ENCODE data around the gene DNAH2. TPM values are rescaled to one million over a fixed set of nuclear protein-coding genes. Genes with fewer than 3 reads are reported as not detected.
A peak's percentile ranks its signal among the peaks of the same experiment; 100 is the strongest.

The DNAH2 gene
- total and polyA plus RNA-seq, 9 of the 15 experiments (the other 6 are each of a cell fraction or from before 2014, with no cell fraction given) = 0.03 TPM; not detected in 8

- TF ChIP-seq CHD4 (IDR thresholded peaks at IDR 0.05; ENCODE audit: insufficient read depth, insufficient replicate concordance, low read depth, low read length, poor library complexity, severe bottlenecking) = no peak
- TF ChIP-seq PCBP2 (IDR thresholded peaks at IDR 0.05; ENCODE audit: low read depth, low read length, poor library complexity, severe bottlenecking) = no peak
- TF ChIP-seq ETV5 (CRISPR knock-in tag; IDR thresholded peaks at IDR 0.05; ENCODE audit: low read depth) = no peak
- TF ChIP-seq RERE (CRISPR knock-in tag; IDR thresholded peaks at IDR 0.05; ENCODE audit: borderline replicate concordance) = no peak
- TF ChIP-seq MXD1 (CRISPR knock-in tag; IDR thresholded peaks at IDR 0.05; ENCODE audit: borderline replicate concordance, poor library complexity, severe bottlenecking) = no peak
- no peak for TF ChIP-seq PTTG1 (tag; IDR thresholded peaks at IDR 0.05; ENCODE audit: low read depth)
- TF ChIP-seq ZNF124 (CRISPR knock-in tag; IDR thresholded peaks at IDR 0.05) = no peak
- TF ChIP-seq HCFC1 (IDR thresholded peaks at IDR 0.05; ENCODE audit: low read depth, low read length) = peak; percentile 62
- TF ChIP-seq PRDM10 (IDR thresholded peaks at IDR 0.05; ENCODE audit: partially characterized antibody) = peak; percentile 72
- TF ChIP-seq BCOR (IDR thresholded peaks at IDR 0.05) = peak; percentile 51; the same call in 1 of the 2 replicates
- TF ChIP-seq, protein P1, sequence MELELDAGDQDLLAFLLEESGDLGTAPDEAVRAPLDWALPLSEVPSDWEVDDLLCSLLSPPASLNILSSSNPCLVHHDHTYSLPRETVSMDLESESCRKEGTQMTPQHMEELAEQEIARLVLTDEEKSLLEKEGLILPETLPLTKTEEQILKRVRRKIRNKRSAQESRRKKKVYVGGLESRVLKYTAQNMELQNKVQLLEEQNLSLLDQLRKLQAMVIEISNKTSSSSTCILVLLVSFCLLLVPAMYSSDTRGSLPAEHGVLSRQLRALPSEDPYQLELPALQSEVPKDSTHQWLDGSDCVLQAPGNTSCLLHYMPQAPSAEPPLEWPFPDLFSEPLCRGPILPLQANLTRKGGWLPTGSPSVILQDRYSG (tag; conservative IDR thresholded peaks at IDR 0.05; ENCODE audit: low read depth) = no peak
- TF ChIP-seq FOXP1 (CRISPR knock-in tag; IDR thresholded peaks at IDR 0.05) = no peak
- peak; percentile 60 for TF ChIP-seq CREB1 (IDR thresholded peaks at IDR 0.05)
- peak; percentile 66; the same call in 1 of the 2 replicates for TF ChIP-seq CREB1 (CRISPR knock-in tag; IDR thresholded peaks at IDR 0.05)
Observed at GRCh38 chr17:7836596-7837407, 119.3 kb downstream of the DNAH2 start (continued).

All from K562 (cell line).